ENCODE measurements around the gene GATA5. TPM values are rescaled to one million over a fixed set of nuclear protein-coding genes. Genes with fewer than 3 reads are reported as not detected.

Gene GATA5
- total RNA-seq, 1 donor from 2014 or later = not detected

- H3K4me3 ChIP-seq (ENCODE audit: low read depth, low read length) = no peak overlapping the region
- FAIRE-seq = no peak
- DNase-seq (ENCODE audit: low read depth) = no peak
- no peaks in the 10 kb centered on the region for H3K36me3 ChIP-seq (ENCODE audit: control insufficient read depth, insufficient read depth, low read length)
- TF ChIP-seq CTCF (IDR thresholded peaks at IDR 0.05; ENCODE audit: insufficient read depth, low read length, severe bottlenecking) = no peak
- H3K27me3 ChIP-seq (ENCODE audit: control insufficient read depth, insufficient read depth, low read length) = peaks cover 1% of the 10 kb centered on the region
Observed at GRCh38 chr20:62462976-62463592, 12.7 kb downstream of the GATA5 start.

GRCh38 chr20:62461834-62462233 is 14.0 kb downstream of the GATA5 start:
- H3K4me3 ChIP-seq (ENCODE audit: low read depth, low read length) = no peak overlapping the region
- DNase-seq (ENCODE audit: low read depth) (no peak), FAIRE-seq (no peak)
- TF ChIP-seq CTCF (IDR thresholded peaks at IDR 0.05; ENCODE audit: insufficient read depth, low read length, severe bottlenecking) = no peak
- H3K27me3 ChIP-seq (ENCODE audit: control insufficient read depth, insufficient read depth, low read length) = peaks cover 1% of the 10 kb centered on the region
- no peaks in the 10 kb centered on the region for H3K36me3 ChIP-seq (ENCODE audit: control insufficient read depth, insufficient read depth, low read length)

- TF ChIP-seq CTCF (IDR thresholded peaks at IDR 0.05; ENCODE audit: insufficient read depth, low read length, severe bottlenecking) = no peak
- FAIRE-seq (no peak), DNase-seq (ENCODE audit: low read depth) (no peak)
- H3K27me3 ChIP-seq (ENCODE audit: control insufficient read depth, insufficient read depth, low read length) = peaks cover 1% of the 10 kb centered on the region
- no peaks in the 10 kb centered on the region for H3K36me3 ChIP-seq (ENCODE audit: control insufficient read depth, insufficient read depth, low read length)
- no peak overlapping the region for H3K4me3 ChIP-seq (ENCODE audit: low read depth, low read length)
Observed at GRCh38 chr20:62461157-62461556, 14.6 kb downstream of the GATA5 start.

- no peak for DNase-seq (ENCODE audit: low read depth)
- H3K36me3 ChIP-seq (ENCODE audit: control insufficient read depth, insufficient read depth, low read length) = no peaks in the 10 kb centered on the region
- H3K4me3 ChIP-seq (ENCODE audit: low read depth, low read length) = no peak overlapping the region
- peaks cover 1% of the 10 kb centered on the region for H3K27me3 ChIP-seq (ENCODE audit: control insufficient read depth, insufficient read depth, low read length)
- no peak for TF ChIP-seq CTCF (IDR thresholded peaks at IDR 0.05; ENCODE audit: insufficient read depth, low read length, severe bottlenecking)
- no peak for FAIRE-seq
Observed at GRCh38 chr20:62460678-62461077, 15.1 kb downstream of the GATA5 start.

- DNase-seq (ENCODE audit: low read depth) (no peak), FAIRE-seq (no peak)
- H3K27me3 ChIP-seq (ENCODE audit: control insufficient read depth, insufficient read depth, low read length) = peaks cover 1% of the 10 kb centered on the region
- TF ChIP-seq CTCF (IDR thresholded peaks at IDR 0.05; ENCODE audit: insufficient read depth, low read length, severe bottlenecking) = no peak
- H3K36me3 ChIP-seq (ENCODE audit: control insufficient read depth, insufficient read depth, low read length) = no peaks in the 10 kb centered on the region
- no peak overlapping the region for H3K4me3 ChIP-seq (ENCODE audit: low read depth, low read length)
Observed at GRCh38 chr20:62459488-62459887, 16.3 kb downstream of the GATA5 start.

Data from bronchial epithelial cell (primary cell).